Adrenal gland (tissue), 12 donors: ENCODE results near the gene RHBDL3. TPM values are rescaled to one million over a fixed set of nuclear protein-coding genes. Genes with fewer than 3 reads are reported as not detected.

ENCODE experiments used
- DNase-seq, 7 donors: peaks; one replicate each; pipeline ENCODE4 v3.0.0-alpha.2; 2019 to 2020
- H3K27ac ChIP-seq, 5 donors: fragments of 200-600 bp; sonication (generic) in 4 of 5; 1 replicate in 3 of 5; 2 replicates in 2 of 5; pipeline versions ENCODE4 v1.5.1 to v1.8.0; 2016 to 2020; ENCODE audit warnings: mild to moderate bottlenecking in 1 of 5
- H3K27me3 ChIP-seq: fragments of 200-600 bp; 2 replicates; pipeline ENCODE4 v1.8.0; 2021
- H3K36me3 ChIP-seq, 2 donors: fragments of 200-600 bp; replicated peaks in 1 of 2; 1 replicate in 1 of 2; 2 replicates in 1 of 2; pipeline versions ENCODE4 v1.5.1 to v1.8.0; 2018 to 2022
- H3K4me1 ChIP-seq, 2 donors: fragments of 200-600 bp; replicated peaks in 1 of 2; 1 replicate in 1 of 2; 2 replicates in 1 of 2; pipeline versions ENCODE4 v1.5.1 to v1.8.0; 2018 to 2021
- H3K4me3 ChIP-seq, 4 donors: fragments of 200-600 bp; sonication (generic) in 3 of 4; one replicate each; pipeline ENCODE4 v1.5.1; 2016 to 2018
- H3K9me3 ChIP-seq, 3 donors: fragments of 200-600 bp; sonication (generic) in 1 of 3; replicated peaks in 1 of 3; 1 replicate in 2 of 3; 2 replicates in 1 of 3; pipeline versions ENCODE4 v1.5.1 to v1.8.0; 2016 to 2021
- CTCF ChIP-seq, 6 experiments: fragments of 450-650 bp in 4 of 6; fragments of 200-600 bp in 2 of 6; sonication (generic) in 1 of 6; IDR thresholded peaks; 1 replicate in 5 of 6; 2 replicates in 1 of 6; pipeline versions ENCODE4 v1.5.1 to v1.8.0; 2016 to 2021; ENCODE audit warnings: antibody characterized with exemption in 6 of 6, mild to moderate bottlenecking in 2 of 6, moderate library complexity in 1 of 6
- POLR2A ChIP-seq, 2 donors: fragments of 450-650 bp; IDR thresholded peaks; one replicate each; pipeline ENCODE4 v1.6.1; 2017; ENCODE audit warnings: antibody characterized with exemption in 2 of 2, mild to moderate bottlenecking in 2 of 2, moderate library complexity in 1 of 2
- WGBS, 4 donors: extraction: QIAGEN DNeasy Blood & Tissue Kit in 2 of 4; methylation state at CpG; one replicate each; pipeline versions ENCODE4 v1.1.5 to v1.1.7; 2013 to 2017; 5-methylcytosine and 5-hydroxymethylcytosine counted together
- intact Hi-C, 2 donors: fragments of 100-400 bp; cut with DNase I; formaldehyde crosslinking; loops; one replicate each; pipeline versions ENCODE4 v1.14.1 to v1.15.0; 2022 to 2023
- polyA plus RNA-seq, 3 donors: library from polyadenylated mRNA; stranded (reverse); fragments of 200-250 nt in 2 of 3; fragments of 350-450 nt in 1 of 3; fragmentation: Illumina TruSeq in 1 of 3; extraction: RNeasy Lipid Tissue Mini Kit (QIAGEN cat#74804) in 1 of 3; gene quantifications; one replicate each; pipeline ENCODE4 v1.2.3, GENCODE V29; 2013 to 2014
- total RNA-seq, 9 donors: library from RNA; depleted of rRNA in 4 of 9; stranded (reverse); fragments of >200 nt in 4 of 9; fragments of 120-200 nt in 1 of 9; fragmentation: NEBNext Ultra II Directional in 1 of 9; extraction: Animal tissue kit (Norgen Biotek cat#: 25700) in 1 of 9; gene quantifications; one replicate each; pipeline versions ENCODE4 v1.1.0 to v1.2.4, GENCODE V29; 2013 to 2023
- donor health status: healthy with polysubstance abuse.
- donor health status: Bipolar disorder and iron deficiency.
- donor health status: DM: yes; HTN: yes; CAD: no.
- donor health status: DM: no; HTN: no; CAD: no.
- donor health status: DM: no; HTN: no; CAD: no.
- donor health status: DM: yes; HTN: yes; CAD: no.

The RHBDL3 gene
- total and polyA plus RNA-seq, 12 donors = 1.7 to 10.2 (median 5.1) TPM

- no peak for TF ChIP-seq CTCF (IDR thresholded peaks at IDR 0.05)
- TF ChIP-seq POLR2A (IDR thresholded peaks at IDR 0.05) = no peak
- Histone ChIP-seq H3K27me3 (no peaks in the 10 kb centered on the region), H3K4me3 (no peak overlapping the region), H3K36me3 (no peaks in the 10 kb centered on the region), H3K4me1 (no peaks in the 10 kb centered on the region), H3K27ac (no peak overlapping the region), H3K9me3 (no peaks in the 10 kb centered on the region)
- peak in 1 of 7 donors; percentile 28 for DNase-seq
- WGBS, 4 donors = 63 to 80% (median 76%) methylated on average over 1 of the region's 1 CpG
- intact Hi-C loops = no loop called here
Observed at GRCh38 chr17:32241640-32242039, 24.0 kb upstream of the RHBDL3 start.

GRCh38 chr17:32249475-32249874 is 16.2 kb upstream of the RHBDL3 start:
- no peak for DNase-seq
- WGBS, 4 donors = 83 to 91% (median 85%) methylated on average over 3 of the region's 3 CpGs

GRCh38 chr17:32253117-32253611 is 12.5 kb upstream of the RHBDL3 start:
- peaks cover 0 to 9% of the 10 kb centered on the region in 2 donors for H3K4me1 ChIP-seq
- 49 to 57% (median 53%) methylated on average over 12 of the region's 12 CpGs for WGBS, 4 donors
- no peaks in the 10 kb centered on the region for H3K27me3 ChIP-seq
- H3K4me3 ChIP-seq = no peak overlapping the region
- H3K27ac ChIP-seq = no peak overlapping the region
- TF ChIP-seq POLR2A (IDR thresholded peaks at IDR 0.05) (no peak), CTCF (IDR thresholded peaks at IDR 0.05) (peak; percentile 94 to 99 (median 98))
- no peaks in the 10 kb centered on the region for H3K36me3 ChIP-seq
- H3K9me3 ChIP-seq = no peaks in the 10 kb centered on the region
- intact Hi-C loops = loop anchor here (2.0 kb wide), 2 partner anchors 66 to 70 kb away; no protein-coding TSS in a partner anchor
- peak; percentile 78 to 96 (median 87) for DNase-seq

More at GRCh38 chr17:32249475-32249874, 16.2 kb upstream of the RHBDL3 start:
- Histone ChIP-seq H3K4me1 (no peaks in the 10 kb centered on the region), H3K27ac (no peak overlapping the region), H3K4me3 (no peak overlapping the region), H3K9me3 (no peaks in the 10 kb centered on the region), H3K36me3 (no peaks in the 10 kb centered on the region), H3K27me3 (no peaks in the 10 kb centered on the region)
- intact Hi-C loops = no loop called here
- TF ChIP-seq POLR2A (IDR thresholded peaks at IDR 0.05) = no peak
- no peak for TF ChIP-seq CTCF (IDR thresholded peaks at IDR 0.05)

- Histone ChIP-seq H3K9me3 (no peaks in the 10 kb centered on the region), H3K4me3 (no peak overlapping the region), H3K36me3 (no peaks in the 10 kb centered on the region), H3K4me1 (peaks cover 5 to 12% of the 10 kb centered on the region in 2 donors), H3K27me3 (no peaks in the 10 kb centered on the region), H3K27ac (no peak overlapping the region)
- 36 to 49% (median 41%) methylated on average over 7 to 9 of the region's 9 CpGs for WGBS, 4 donors
- DNase-seq = peak in 2 of 7 donors; percentile 19 to 38
- intact Hi-C loops = no loop called here
- no peak for TF ChIP-seq POLR2A (IDR thresholded peaks at IDR 0.05)
- TF ChIP-seq CTCF (IDR thresholded peaks at IDR 0.05) = no peak
Observed at GRCh38 chr17:32256012-32256700, 9.5 kb upstream of the RHBDL3 start.
